MM.1S (cell line): ENCODE results near the gene NCOA5.

Source experiments
- CTCF ChIP-seq: fragments of 300-600 bp; sonication (generic); IDR thresholded peaks from 2 replicates; pipeline ENCODE4 v1.5.1; 2016; ENCODE audit warnings: antibody characterized with exemption, low read length, mixed read lengths
- EZH2 ChIP-seq: fragments of 300-600 bp; sonication (generic); optimal IDR thresholded peaks from 2 replicates; pipeline ENCODE3; 2017; ENCODE audit warnings: low read depth, mild to moderate bottlenecking, antibody characterized with exemption, low read length, mixed read lengths

- TF ChIP-seq CTCF (0 out of 2 replicates have a peak, but pooled peaks have one; percentile 11), EZH2 (no peak)
These were observed 68.1 kb downstream of the NCOA5 start for GRCh38 chr20:46021361-46022359.
